ENCODE data around the gene SPANXN4.

Gene SPANXN4

GRCh38 chrX:143025628-143026027 lies at the start of gene SPANXN4:
SPANXN4 (plus strand) TSS chrX:143025928; CDS start chrX:143026015, 87 bp downstream.
- no peak for TF ChIP-seq CTCF (IDR thresholded peaks at IDR 0.05; ENCODE audit: low read length, missing control alignments)
- no peak within 1 kb of the TSS for H3K4me3 ChIP-seq (replicated peaks; ENCODE audit: low read depth, low read length)
- no peak for DNase-seq (ENCODE audit: low read depth)

- no peak for DNase-seq (ENCODE audit: low read depth)
- no peak overlapping the region for H3K4me3 ChIP-seq (replicated peaks; ENCODE audit: low read depth, low read length)
- TF ChIP-seq CTCF (IDR thresholded peaks at IDR 0.05; ENCODE audit: low read length, missing control alignments) = no peak
Measured at GRCh38 chrX:142977128-142977914, 48.4 kb upstream of the SPANXN4 start.

GRCh38 chrX:142978130-142978684 lies 47.5 kb upstream of the SPANXN4 start:
- no peak for DNase-seq (ENCODE audit: low read depth)
- no peak for TF ChIP-seq CTCF (IDR thresholded peaks at IDR 0.05; ENCODE audit: low read length, missing control alignments)
- H3K4me3 ChIP-seq (replicated peaks; ENCODE audit: low read depth, low read length) = no peak overlapping the region

DNA sequence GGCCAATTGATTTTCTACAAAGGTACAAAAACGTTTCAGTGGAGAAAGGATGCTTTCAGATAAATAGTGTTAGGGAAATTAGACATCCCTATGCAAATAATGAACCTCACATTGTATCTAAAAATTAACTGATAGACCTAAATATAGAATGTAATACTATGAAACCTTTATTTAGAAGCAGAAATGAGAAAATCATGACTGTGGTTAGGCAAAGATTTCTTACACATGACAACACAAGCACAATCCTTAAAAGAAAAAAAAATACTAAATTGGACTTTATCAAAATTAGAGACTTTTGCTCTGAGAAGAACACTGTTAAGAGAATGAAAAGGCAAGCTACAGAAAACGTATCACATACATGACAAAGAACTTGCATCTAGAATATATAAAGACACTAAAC lies 43.0 kb upstream of the SPANXN4 start:
- H3K4me3 ChIP-seq (replicated peaks; ENCODE audit: low read depth, low read length) = no peak overlapping the region
- TF ChIP-seq CTCF (IDR thresholded peaks at IDR 0.05; ENCODE audit: low read length, missing control alignments) = no peak
- DNase-seq (ENCODE audit: low read depth) = no peak

GRCh38 chrX:142994988-142995387 lies 30.7 kb upstream of the SPANXN4 start:
- DNase-seq (ENCODE audit: low read depth) = no peak
- no peak overlapping the region for H3K4me3 ChIP-seq (replicated peaks; ENCODE audit: low read depth, low read length)
- no peak for TF ChIP-seq CTCF (IDR thresholded peaks at IDR 0.05; ENCODE audit: low read length, missing control alignments)

DNA sequence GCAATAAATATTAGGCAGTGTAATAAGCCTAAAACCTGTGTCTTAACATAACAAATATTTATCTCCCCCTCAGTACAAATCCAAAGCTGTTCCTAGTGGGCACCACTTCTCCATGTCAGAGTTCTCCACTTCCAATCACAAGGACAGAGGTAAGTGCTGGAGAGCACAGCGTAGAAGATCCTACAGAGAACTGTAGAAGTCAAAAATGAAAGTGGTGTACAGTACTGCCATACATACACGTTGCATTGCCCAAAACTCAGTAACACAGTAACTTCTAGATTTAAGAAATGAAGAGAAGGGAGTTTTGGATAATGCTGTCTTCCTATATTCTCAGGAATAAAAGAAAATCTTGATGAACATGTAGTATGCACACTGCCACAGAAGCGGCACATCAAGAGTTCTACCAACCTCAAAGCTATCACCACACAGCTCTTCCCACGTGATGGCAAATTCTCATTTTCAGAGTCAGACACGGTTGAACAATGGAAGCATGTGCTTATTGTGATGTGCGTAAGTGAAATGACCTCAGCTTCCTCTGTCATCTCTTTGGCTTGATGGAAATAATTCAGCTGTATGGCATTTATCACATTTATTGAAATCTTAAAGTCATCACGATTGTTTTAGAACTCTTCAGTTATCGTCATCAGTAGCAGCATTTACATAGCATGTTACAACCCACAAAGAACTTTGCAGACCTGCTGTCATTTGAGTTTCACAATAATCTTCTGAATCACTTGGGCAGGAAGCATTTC lies 27.1 kb upstream of the SPANXN4 start:
- peak; percentile 54 for DNase-seq (ENCODE audit: low read depth)
- H3K4me3 ChIP-seq (replicated peaks; ENCODE audit: low read depth, low read length) = no peak overlapping the region
- no peak for TF ChIP-seq CTCF (IDR thresholded peaks at IDR 0.05; ENCODE audit: low read length, missing control alignments)

Measured in fibroblast of pulmonary artery (primary cell).